ENCODE results near the gene CCDC187. TPM values are rescaled to one million over a fixed set of nuclear protein-coding genes. Genes with fewer than 3 reads are reported as not detected.

Gene CCDC187
- total RNA-seq, 1 donor: under 0.01 TPM

- no peak overlapping the region for H3K4me3 ChIP-seq (ENCODE audit: low read depth, low read length)
- no peak for TF ChIP-seq CTCF (IDR thresholded peaks at IDR 0.05; ENCODE audit: insufficient read depth, low read depth, low read length)
- DNase-seq (ENCODE audit: low read depth): no peak
Measured at GRCh38 chr9:136265561-136266355, 38.1 kb downstream of the CCDC187 start.

- no peak overlapping the region for H3K4me3 ChIP-seq (ENCODE audit: low read depth, low read length)
- TF ChIP-seq CTCF (IDR thresholded peaks at IDR 0.05; ENCODE audit: insufficient read depth, low read depth, low read length): no peak
- DNase-seq (ENCODE audit: low read depth): no peak
Measured at GRCh38 chr9:136264441-136265405, 39.2 kb downstream of the CCDC187 start.

GRCh38 chr9:136264031-136264430 lies 39.9 kb downstream of the CCDC187 start:
- H3K4me3 ChIP-seq (ENCODE audit: low read depth, low read length): no peak overlapping the region
- no peak for DNase-seq (ENCODE audit: low read depth)
- no peak for TF ChIP-seq CTCF (IDR thresholded peaks at IDR 0.05; ENCODE audit: insufficient read depth, low read depth, low read length)

GRCh38 chr9:136262671-136263178 lies 41.2 kb downstream of the CCDC187 start:
- no peak for TF ChIP-seq CTCF (IDR thresholded peaks at IDR 0.05; ENCODE audit: insufficient read depth, low read depth, low read length)
- no peak overlapping the region for H3K4me3 ChIP-seq (ENCODE audit: low read depth, low read length)
- no peak for DNase-seq (ENCODE audit: low read depth)

GRCh38 chr9:136261686-136262430 lies 42.0 kb downstream of the CCDC187 start:
- TF ChIP-seq CTCF (IDR thresholded peaks at IDR 0.05; ENCODE audit: insufficient read depth, low read depth, low read length): no peak
- DNase-seq (ENCODE audit: low read depth): no peak
- H3K4me3 ChIP-seq (ENCODE audit: low read depth, low read length): no peak overlapping the region

- DNase-seq (ENCODE audit: low read depth): no peak
- no peak for TF ChIP-seq CTCF (IDR thresholded peaks at IDR 0.05; ENCODE audit: insufficient read depth, low read depth, low read length)
Measured at GRCh38 chr9:136260936-136261472, 42.9 kb downstream of the CCDC187 start.

More at GRCh38 chr9:136260936-136261472, 42.9 kb downstream of the CCDC187 start:
- H3K4me3 ChIP-seq (ENCODE audit: low read depth, low read length): no peak overlapping the region

Measured in fibroblast of villous mesenchyme (primary cell).